ENCODE measurements around the gene NMT1. TPM values are rescaled to one million over a fixed set of nuclear protein-coding genes. Genes with fewer than 3 reads are reported as not detected.

The NMT1 gene
- total RNA-seq, 1 experiment from 2014 or later: 132 TPM

- Histone ChIP-seq H3K9me3 (ENCODE audit: insufficient read depth, low read depth) (no peaks in the 10 kb centered on the region), H3K9me2 (ENCODE audit: insufficient read depth) (no peaks in the 10 kb centered on the region), H3K4me1 (replicated peaks; ENCODE audit: insufficient read depth) (peaks cover 18% of the 10 kb centered on the region), H4K20me1 (ENCODE audit: insufficient read depth) (no peaks in the 10 kb centered on the region), H3K36me3 (ENCODE audit: low read depth) (no peaks in the 10 kb centered on the region), H3K4me3 (no peak overlapping the region), H3K27ac (no peak overlapping the region), H3K27me3 (ENCODE audit: insufficient read depth, low read depth) (no peaks in the 10 kb centered on the region), H3K4me2 (no peak overlapping the region), H3K79me2 (ENCODE audit: low read depth) (peaks cover 5% of the 10 kb centered on the region; the same call in 1 of the 2 replicates), H2AFZ (no peak overlapping the region), H3F3A (ENCODE audit: insufficient read depth, low read depth) (peaks cover 12% of the 10 kb centered on the region; the same call in 1 of the 2 replicates)
- ChIA-PET POLR2A (ENCODE audit: unreplicated experiment) (no interaction called here), CTCF (interaction anchor here (1.6 kb wide), 1 partner anchor 10 kb away, joined by 3 read pairs; no protein-coding TSS in a partner anchor)
- BruUV-seq (replicated peaks): no TSS peak
- intact Hi-C loops (cut with micrococcal nuclease; ENCODE audit: unreplicated experiment): no loop called here
- DNase-seq: no peak
- no peak for TF ChIP-seq EZH2 (IDR thresholded peaks at IDR 0.05; ENCODE audit: low read depth)
- no peak for TF ChIP-seq CTCF (conservative IDR thresholded peaks at IDR 0.05)
Measured at GRCh38 chr17:45118691-45119090, 57.6 kb downstream of the NMT1 start.

GRCh38 chr17:45119964-45120363, 58.8 kb downstream of the NMT1 start:
- Histone ChIP-seq H3K27me3 (ENCODE audit: insufficient read depth, low read depth) (no peaks in the 10 kb centered on the region), H3K9me3 (ENCODE audit: insufficient read depth, low read depth) (no peaks in the 10 kb centered on the region), H2AFZ (no peak overlapping the region), H3K4me2 (no peak overlapping the region), H4K20me1 (ENCODE audit: insufficient read depth) (no peaks in the 10 kb centered on the region), H3K4me1 (replicated peaks; ENCODE audit: insufficient read depth) (peaks cover 30% of the 10 kb centered on the region), H3K27ac (no peak overlapping the region), H3K9me2 (ENCODE audit: insufficient read depth) (no peaks in the 10 kb centered on the region), H3K36me3 (ENCODE audit: low read depth) (no peaks in the 10 kb centered on the region), H3K4me3 (no peak overlapping the region), H3K79me2 (ENCODE audit: low read depth) (peaks cover 7% of the 10 kb centered on the region; the same call in 1 of the 2 replicates), H3F3A (ENCODE audit: insufficient read depth, low read depth) (peaks cover 21% of the 10 kb centered on the region)
- ChIA-PET POLR2A (ENCODE audit: unreplicated experiment) (no interaction called here), CTCF (no interaction called here)
- intact Hi-C loops (cut with micrococcal nuclease; ENCODE audit: unreplicated experiment): no loop called here
- BruUV-seq (replicated peaks): no TSS peak
- TF ChIP-seq EZH2 (IDR thresholded peaks at IDR 0.05; ENCODE audit: low read depth) (no peak), CTCF (conservative IDR thresholded peaks at IDR 0.05) (no peak)
- DNase-seq: no peak

- H3K36me3 ChIP-seq (ENCODE audit: low read depth): no peaks in the 10 kb centered on the region
Measured at GRCh38 chr17:45120558-45120957, 59.4 kb downstream of the NMT1 start.

More at GRCh38 chr17:45120558-45120957, 59.4 kb downstream of the NMT1 start:
- Histone ChIP-seq H3F3A (ENCODE audit: insufficient read depth, low read depth) (peaks cover 27% of the 10 kb centered on the region), H3K27ac (no peak overlapping the region), H3K4me1 (replicated peaks; ENCODE audit: insufficient read depth) (peaks cover 36% of the 10 kb centered on the region), H3K9me3 (ENCODE audit: insufficient read depth, low read depth) (no peaks in the 10 kb centered on the region), H2AFZ (no peak overlapping the region), H3K27me3 (ENCODE audit: insufficient read depth, low read depth) (no peaks in the 10 kb centered on the region), H3K4me2 (no peak overlapping the region), H3K79me2 (ENCODE audit: low read depth) (peaks cover 10% of the 10 kb centered on the region), H3K4me3 (no peak overlapping the region), H3K9me2 (ENCODE audit: insufficient read depth) (no peaks in the 10 kb centered on the region), H4K20me1 (ENCODE audit: insufficient read depth) (no peaks in the 10 kb centered on the region)
- ChIA-PET POLR2A (ENCODE audit: unreplicated experiment) (no interaction called here), CTCF (no interaction called here)
- no TSS peak for BruUV-seq (replicated peaks)
- TF ChIP-seq CTCF (conservative IDR thresholded peaks at IDR 0.05) (no peak), EZH2 (IDR thresholded peaks at IDR 0.05; ENCODE audit: low read depth) (no peak)
- intact Hi-C loops (cut with micrococcal nuclease; ENCODE audit: unreplicated experiment): no loop called here
- DNase-seq: no peak
